Measurements from ENCODE around the gene PLEKHM3. TPM values are rescaled to one million over a fixed set of nuclear protein-coding genes. Genes with fewer than 3 reads are reported as not detected.

The PLEKHM3 gene
- total and polyA plus RNA-seq, 2 donors (not counting 3 experiments of a cell fraction or from before 2014, with no cell fraction given): 3.1 to 9.1 TPM

DNA sequence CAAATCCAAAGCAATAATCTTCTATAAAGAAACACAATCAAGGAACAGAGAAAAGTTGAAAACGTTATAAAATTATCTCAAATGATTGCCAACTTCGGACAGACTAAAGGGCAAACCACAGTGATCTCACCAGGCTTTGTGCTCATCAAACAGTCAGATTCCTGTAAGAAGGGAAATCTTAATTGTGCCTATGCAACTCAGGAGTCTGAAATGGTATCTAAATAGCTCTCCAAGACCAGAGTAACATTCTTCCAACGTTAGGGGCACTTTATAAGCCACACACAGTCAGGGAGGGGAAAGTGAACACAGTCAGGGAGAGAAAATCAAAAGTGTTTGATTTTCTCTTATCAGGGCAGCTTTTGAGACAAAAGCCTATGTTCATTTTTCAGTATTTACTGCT lies 29.4 kb downstream of the PLEKHM3 start:
- FAIRE-seq: no peak
- Histone ChIP-seq H2AFZ (ENCODE audit: low read depth, low read length) (no peak overlapping the region), H3K9me3 (replicated peaks; ENCODE audit: control insufficient read depth, insufficient read depth, low read length) (no peaks in the 10 kb centered on the region), H3K9ac (replicated peaks; ENCODE audit: extremely low read depth, insufficient read depth, low read length) (no peak overlapping the region), H3K4me3 (replicated peaks in 1 of 3; ENCODE audit: insufficient read depth in 1 of 3, low read depth in 1 of 3, low read length in 3 of 3) (no peak overlapping the region), H3K79me2 (ENCODE audit: control insufficient read depth, insufficient read depth, low read length) (no peaks in the 10 kb centered on the region), H4K20me1 (replicated peaks; ENCODE audit: control insufficient read depth, extremely low read depth, insufficient read depth, low read length) (no peaks in the 10 kb centered on the region), H3K4me1 (ENCODE audit: control insufficient read depth, extremely low read depth, insufficient read depth, low read length) (no peaks in the 10 kb centered on the region), H3K27ac (ENCODE audit: insufficient read depth, low read depth, low read length) (no peak overlapping the region), H3K27me3 (ENCODE audit: control insufficient read depth in 2 of 2, insufficient read depth in 2 of 2, low read length in 2 of 2) (no peaks in the 10 kb centered on the region), H3K9me1 (replicated peaks; ENCODE audit: control insufficient read depth, extremely low read depth, insufficient read depth, low read length) (no peaks in the 10 kb centered on the region), H3K4me2 (ENCODE audit: insufficient read depth, low read length) (no peak overlapping the region), H3K36me3 (ENCODE audit: control insufficient read depth in 2 of 2, extremely low read depth in 1 of 2, insufficient read depth in 2 of 2, low read length in 2 of 2) (peaks cover 0 to 2% of the 10 kb centered on the region in 2 experiments)
- no peak for DNase-seq (ENCODE audit: low read depth, low spot score)
- intact Hi-C loops (cut with micrococcal nuclease) (no loop called here), dilution Hi-C loops (cut with MboI; ENCODE audit: extremely low pct_ligation_motif_present, low sequenced_read_pairs) (no loop called here)
- TF ChIP-seq EZH2 (IDR thresholded peaks at IDR 0.05; ENCODE audit: borderline replicate concordance, low read depth, low read length, severe bottlenecking) (no peak), GATA2 (IDR thresholded peaks at IDR 0.05; ENCODE audit: insufficient read depth, insufficient read length, low read depth, low read length) (no peak), FOS (IDR thresholded peaks at IDR 0.05; ENCODE audit: borderline replicate concordance, insufficient read depth, low read length) (no peak), JUN (IDR thresholded peaks at IDR 0.05; ENCODE audit: borderline replicate concordance, insufficient read depth, insufficient read length, low read depth) (no peak), POLR2AphosphoS5 (IDR thresholded peaks at IDR 0.05; ENCODE audit: insufficient read depth, low read depth, low read length) (no peak), MYC (IDR thresholded peaks at IDR 0.05; ENCODE audit: low read depth, low read length) (no peak), POLR2A (IDR thresholded peaks at IDR 0.05; ENCODE audit: low read depth, low read length) (no peak)
- TF ChIP-seq, protein P1, sequence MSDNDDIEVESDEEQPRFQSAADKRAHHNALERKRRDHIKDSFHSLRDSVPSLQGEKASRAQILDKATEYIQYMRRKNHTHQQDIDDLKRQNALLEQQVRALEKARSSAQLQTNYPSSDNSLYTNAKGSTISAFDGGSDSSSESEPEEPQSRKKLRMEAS (IDR thresholded peaks at IDR 0.05; ENCODE audit: insufficient read depth, insufficient read length): no peak
- TF ChIP-seq, protein P2, sequence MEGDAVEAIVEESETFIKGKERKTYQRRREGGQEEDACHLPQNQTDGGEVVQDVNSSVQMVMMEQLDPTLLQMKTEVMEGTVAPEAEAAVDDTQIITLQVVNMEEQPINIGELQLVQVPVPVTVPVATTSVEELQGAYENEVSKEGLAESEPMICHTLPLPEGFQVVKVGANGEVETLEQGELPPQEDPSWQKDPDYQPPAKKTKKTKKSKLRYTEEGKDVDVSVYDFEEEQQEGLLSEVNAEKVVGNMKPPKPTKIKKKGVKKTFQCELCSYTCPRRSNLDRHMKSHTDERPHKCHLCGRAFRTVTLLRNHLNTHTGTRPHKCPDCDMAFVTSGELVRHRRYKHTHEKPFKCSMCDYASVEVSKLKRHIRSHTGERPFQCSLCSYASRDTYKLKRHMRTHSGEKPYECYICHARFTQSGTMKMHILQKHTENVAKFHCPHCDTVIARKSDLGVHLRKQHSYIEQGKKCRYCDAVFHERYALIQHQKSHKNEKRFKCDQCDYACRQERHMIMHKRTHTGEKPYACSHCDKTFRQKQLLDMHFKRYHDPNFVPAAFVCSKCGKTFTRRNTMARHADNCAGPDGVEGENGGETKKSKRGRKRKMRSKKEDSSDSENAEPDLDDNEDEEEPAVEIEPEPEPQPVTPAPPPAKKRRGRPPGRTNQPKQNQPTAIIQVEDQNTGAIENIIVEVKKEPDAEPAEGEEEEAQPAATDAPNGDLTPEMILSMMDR (IDR thresholded peaks at IDR 0.05; ENCODE audit: extremely low read depth in 1 of 2, insufficient read depth in 1 of 2, low read depth in 1 of 2, low read length in 2 of 2): no peak
- CTCF ChIA-PET: interaction anchor here (0.5 to 1.8 kb wide), 6 partner anchors 11 to 1359 kb away, joined by 3 to 7 read pairs (median 4); no protein-coding TSS in a partner anchor
- POLR2A ChIA-PET: no interaction called here
- BruUV-seq (replicated peaks): no TSS peak
